ENCODE results near the gene PWWP2B.
"Not testable (repeated sequence)": the region's sequence is repeated elsewhere in the genome, so short reads cannot be mapped to it uniquely, and the experiment has no call there.

GRCh38 chr10:132352462-132353308, 44.3 kb upstream of the PWWP2B start:
- TF ChIP-seq CTCF (conservative IDR thresholded peaks at IDR 0.05): peak; percentile 79
- TF ChIP-seq ZFX (IDR thresholded peaks at IDR 0.05): not testable (repeated sequence)
